KMS-11 (cell line): ENCODE results near the gene SCARB1.

Experiments used
- H2AFZ ChIP-seq: fragments of 200-600 bp; sonication (generic); 2 replicates; pipeline ENCODE4 v1.6.1; 2016; ENCODE audit warnings: antibody characterized with exemption, mixed run types, low read depth
- H3K27ac ChIP-seq: fragments of 200-600 bp; sonication (generic); 2 replicates; pipeline ENCODE4 v1.6.1; 2016; ENCODE audit warnings: mild to moderate bottlenecking, mixed run types
- H3K27me3 ChIP-seq: fragments of 200-600 bp; sonication (generic); 2 replicates; pipeline ENCODE4 v1.6.1; 2017; ENCODE audit warnings: mild to moderate bottlenecking, low read depth, mixed run types, moderate library complexity; ENCODE audit not compliant: insufficient read depth
- H3K36me3 ChIP-seq: fragments of 200-600 bp; sonication (generic); 2 replicates; pipeline ENCODE4 v1.6.1; 2017; ENCODE audit warnings: mild to moderate bottlenecking, mixed run types; ENCODE audit not compliant: insufficient read depth
- H3K4me1 ChIP-seq: fragments of 200-600 bp; sonication (generic); 2 replicates; pipeline ENCODE4 v1.6.1; 2016; ENCODE audit warnings: mild to moderate bottlenecking, low read depth, mixed run types; ENCODE audit not compliant: poor library complexity, severe bottlenecking
- H3K4me2 ChIP-seq: fragments of 200-600 bp; sonication (generic); 2 replicates; pipeline ENCODE4 v1.7.0; 2016; ENCODE audit warnings: mild to moderate bottlenecking, mixed run types
- H3K4me3 ChIP-seq: fragments of 200-600 bp; sonication (generic); IDR thresholded peaks from 2 replicates; pipeline ENCODE4 v1.6.1; 2017; ENCODE audit warnings: low read depth, low read length, mixed read lengths; ENCODE audit not compliant: insufficient read depth
- H3K79me2 ChIP-seq: fragments of 200-600 bp; sonication (generic); 2 replicates; pipeline ENCODE4 v1.6.1; 2016; ENCODE audit warnings: low read depth, mixed run types; ENCODE audit not compliant: insufficient read depth
- H3K9ac ChIP-seq: fragments of 200-600 bp; sonication (generic); 2 replicates; pipeline ENCODE4 v1.6.1; 2016; ENCODE audit warnings: mild to moderate bottlenecking, mixed run types
- H4K20me1 ChIP-seq: fragments of 200-600 bp; sonication (generic); 2 replicates; pipeline ENCODE4 v1.6.1; 2016; ENCODE audit warnings: mild to moderate bottlenecking, mixed run types; ENCODE audit not compliant: insufficient read depth
- TF ChIP-seq, protein P1 (sequence below): fragments of 200-600 bp; sonication (generic); conservative IDR thresholded peaks from 2 replicates; pipeline ENCODE4 v1.6.1; 2017; ENCODE audit warnings: low read depth, mild to moderate bottlenecking, antibody characterized with exemption, low read length, moderate library complexity, mixed read lengths

The SCARB1 gene

DNA sequence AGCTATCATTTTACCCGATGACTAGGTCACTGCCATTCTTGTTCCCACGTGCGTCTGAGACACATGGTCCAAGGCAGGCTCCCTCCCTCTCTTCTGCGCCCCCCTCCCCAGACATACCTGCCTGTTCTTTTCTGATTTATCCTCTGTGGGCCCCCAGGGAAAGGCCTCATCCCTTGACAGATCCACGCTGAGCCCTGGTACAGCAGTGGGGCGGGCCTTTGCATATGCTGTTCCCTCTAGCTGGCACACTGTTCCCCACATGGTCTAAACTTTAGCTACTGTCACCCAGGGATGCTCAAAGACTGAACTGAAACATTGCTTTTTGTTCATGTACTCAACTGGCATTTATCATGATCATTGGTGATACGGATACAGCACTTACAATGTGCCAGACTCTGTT lies 122.5 kb downstream of the SCARB1 start:
- H3K4me2 ChIP-seq: no peak overlapping the region
- no peak overlapping the region for H3K4me3 ChIP-seq
- H3K4me1 ChIP-seq: no peaks in the 10 kb centered on the region
- H3K79me2 ChIP-seq: no peaks in the 10 kb centered on the region
- no peaks in the 10 kb centered on the region for H4K20me1 ChIP-seq
- no peaks in the 10 kb centered on the region for H3K27me3 ChIP-seq
- H3K9ac ChIP-seq: no peak overlapping the region
- no peak overlapping the region for H2AFZ ChIP-seq
- TF ChIP-seq, protein P1, sequence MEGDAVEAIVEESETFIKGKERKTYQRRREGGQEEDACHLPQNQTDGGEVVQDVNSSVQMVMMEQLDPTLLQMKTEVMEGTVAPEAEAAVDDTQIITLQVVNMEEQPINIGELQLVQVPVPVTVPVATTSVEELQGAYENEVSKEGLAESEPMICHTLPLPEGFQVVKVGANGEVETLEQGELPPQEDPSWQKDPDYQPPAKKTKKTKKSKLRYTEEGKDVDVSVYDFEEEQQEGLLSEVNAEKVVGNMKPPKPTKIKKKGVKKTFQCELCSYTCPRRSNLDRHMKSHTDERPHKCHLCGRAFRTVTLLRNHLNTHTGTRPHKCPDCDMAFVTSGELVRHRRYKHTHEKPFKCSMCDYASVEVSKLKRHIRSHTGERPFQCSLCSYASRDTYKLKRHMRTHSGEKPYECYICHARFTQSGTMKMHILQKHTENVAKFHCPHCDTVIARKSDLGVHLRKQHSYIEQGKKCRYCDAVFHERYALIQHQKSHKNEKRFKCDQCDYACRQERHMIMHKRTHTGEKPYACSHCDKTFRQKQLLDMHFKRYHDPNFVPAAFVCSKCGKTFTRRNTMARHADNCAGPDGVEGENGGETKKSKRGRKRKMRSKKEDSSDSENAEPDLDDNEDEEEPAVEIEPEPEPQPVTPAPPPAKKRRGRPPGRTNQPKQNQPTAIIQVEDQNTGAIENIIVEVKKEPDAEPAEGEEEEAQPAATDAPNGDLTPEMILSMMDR: no peak
- no peak overlapping the region for H3K27ac ChIP-seq
- no peaks in the 10 kb centered on the region for H3K36me3 ChIP-seq

DNA sequence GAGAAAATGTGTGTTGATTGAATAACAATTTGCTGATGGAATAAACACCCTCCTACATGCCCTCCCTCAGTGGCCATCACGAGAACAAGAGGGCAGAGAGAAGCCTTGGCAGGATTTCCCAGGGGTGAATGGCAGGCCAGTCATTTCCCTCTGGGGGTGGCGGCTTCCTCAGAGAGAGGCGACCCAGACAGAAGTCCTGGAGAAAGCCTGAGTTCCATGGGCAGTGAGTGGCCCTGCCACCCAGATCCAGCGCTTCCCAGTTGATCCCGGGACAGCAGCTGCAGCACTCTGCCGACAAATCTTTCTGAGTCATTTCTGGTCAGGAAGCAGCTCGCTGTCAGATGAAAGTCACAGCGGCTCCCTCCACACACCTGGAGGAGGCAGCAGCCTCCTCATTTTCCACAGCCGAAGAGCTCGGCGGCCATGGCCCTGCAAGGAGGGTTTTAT lies 123.0 kb downstream of the SCARB1 start:
- no peak overlapping the region for H2AFZ ChIP-seq
- TF ChIP-seq, protein P1: no peak
- no peaks in the 10 kb centered on the region for H3K27me3 ChIP-seq
- no peak overlapping the region for H3K27ac ChIP-seq
- no peak overlapping the region for H3K4me3 ChIP-seq
- no peaks in the 10 kb centered on the region for H3K4me1 ChIP-seq
- H3K4me2 ChIP-seq: no peak overlapping the region
- no peaks in the 10 kb centered on the region for H3K79me2 ChIP-seq
- no peaks in the 10 kb centered on the region for H3K36me3 ChIP-seq
- no peak overlapping the region for H3K9ac ChIP-seq
- H4K20me1 ChIP-seq: no peaks in the 10 kb centered on the region

- Histone ChIP-seq H3K4me3 (no peak overlapping the region), H3K9ac (no peak overlapping the region), H3K27ac (no peak overlapping the region), H3K27me3 (no peaks in the 10 kb centered on the region), H3K4me2 (no peak overlapping the region), H3K4me1 (no peaks in the 10 kb centered on the region), H3K36me3 (no peaks in the 10 kb centered on the region), H2AFZ (no peak overlapping the region), H4K20me1 (no peaks in the 10 kb centered on the region), H3K79me2 (no peaks in the 10 kb centered on the region)
- TF ChIP-seq, protein P1: no peak
Measured at GRCh38 chr12:124739953-124740561, 123.6 kb downstream of the SCARB1 start.

- Histone ChIP-seq H3K4me1 (no peaks in the 10 kb centered on the region), H3K27ac (no peak overlapping the region), H3K27me3 (no peaks in the 10 kb centered on the region), H2AFZ (no peak overlapping the region), H4K20me1 (no peaks in the 10 kb centered on the region), H3K4me2 (no peak overlapping the region), H3K79me2 (no peaks in the 10 kb centered on the region), H3K36me3 (no peaks in the 10 kb centered on the region), H3K4me3 (no peak overlapping the region), H3K9ac (no peak overlapping the region)
- TF ChIP-seq, protein P1: no peak
Measured at GRCh38 chr12:124738636-124739467, 124.8 kb downstream of the SCARB1 start.
